Body of pancreas (tissue), 2 donors: ENCODE data around the gene HERC2. TPM values are rescaled to one million over a fixed set of nuclear protein-coding genes. Genes with fewer than 3 reads are reported as not detected.

Experiments
- small RNA-seq: library from RNA; depleted of rRNA; stranded (forward); fragments of <200 nt; gene quantifications from one replicate; pipeline ENCODE3, GENCODE V24; 2016
- total RNA-seq, 2 donors: library from RNA; depleted of rRNA; stranded (reverse); fragments of >200 nt; gene quantifications; one replicate each; pipeline ENCODE4 v1.1.0, GENCODE V29; 2016

Gene HERC2
- total RNA-seq, 2 donors from 2014 or later = 36.3 to 76.5 TPM

Small RNA genes within 50 kb of the gene (small RNA-seq; reads per million reads assigned to genes)
- gene AC091304.5 = not detected

Other genes with a start within 250 kb of the HERC2 start
- gene OCA2, start 222.9 kb downstream of the HERC2 start, total RNA-seq = not detected
- gene GOLGA6L24, start 35.9 kb upstream of the HERC2 start, total RNA-seq = not detected
- not detected for gene GOLGA8F, start 56.5 kb upstream of the HERC2 start, total RNA-seq
- not detected for gene GOLGA8G, start 210.8 kb upstream of the HERC2 start, total RNA-seq
- gene GOLGA6L25, start 231.4 kb upstream of the HERC2 start, total RNA-seq = not detected